ENCODE measurements around the gene CORO7.
"Not testable (repeated sequence)": the region's sequence is repeated elsewhere in the genome, so short reads cannot be mapped to it uniquely, and the experiment has no call there.

CORO7 gene

DNA sequence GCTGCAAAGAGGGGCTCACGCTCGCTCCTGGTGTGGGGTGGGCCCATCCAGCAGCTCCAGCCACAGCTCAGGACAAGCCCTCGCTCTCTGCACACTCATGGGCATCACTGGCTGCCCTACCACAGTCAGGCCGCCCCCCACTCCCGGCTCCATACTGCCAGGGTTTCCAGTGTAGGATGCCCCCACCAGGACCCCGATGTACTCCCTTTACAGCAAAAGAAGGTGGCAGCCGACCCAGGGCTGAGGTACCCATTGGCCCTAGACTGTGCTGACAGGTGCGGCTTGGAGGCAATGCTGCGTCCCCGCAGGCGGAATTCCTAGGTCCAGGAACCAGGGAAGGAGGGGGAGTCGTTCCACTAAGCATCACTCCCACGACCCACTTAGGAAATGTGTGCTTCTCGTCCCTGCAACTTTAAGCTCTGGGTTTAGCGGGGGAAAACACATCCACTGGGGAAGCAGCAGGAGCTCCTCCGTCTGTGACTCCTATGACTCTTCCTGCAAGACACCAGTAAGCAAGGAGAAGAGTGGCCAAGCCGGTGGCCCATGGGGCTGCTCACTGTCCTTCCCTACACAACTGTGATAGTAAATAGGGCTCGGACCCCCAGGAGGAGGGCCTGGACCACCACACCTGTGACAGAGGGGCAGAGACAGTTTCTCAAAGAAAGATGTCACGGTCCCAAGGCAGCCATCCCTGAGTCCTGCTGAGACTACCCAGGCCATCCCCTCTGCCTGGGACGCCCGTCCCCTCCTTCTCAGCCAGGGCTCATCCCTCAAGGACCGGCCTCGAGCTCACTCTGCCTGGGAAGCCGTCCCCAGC lies 13.1 kb downstream of the CORO7 start:
- no peak for DNase-seq (ENCODE audit: extremely low read depth in 1 of 2, low read depth in 1 of 2)

DNA sequence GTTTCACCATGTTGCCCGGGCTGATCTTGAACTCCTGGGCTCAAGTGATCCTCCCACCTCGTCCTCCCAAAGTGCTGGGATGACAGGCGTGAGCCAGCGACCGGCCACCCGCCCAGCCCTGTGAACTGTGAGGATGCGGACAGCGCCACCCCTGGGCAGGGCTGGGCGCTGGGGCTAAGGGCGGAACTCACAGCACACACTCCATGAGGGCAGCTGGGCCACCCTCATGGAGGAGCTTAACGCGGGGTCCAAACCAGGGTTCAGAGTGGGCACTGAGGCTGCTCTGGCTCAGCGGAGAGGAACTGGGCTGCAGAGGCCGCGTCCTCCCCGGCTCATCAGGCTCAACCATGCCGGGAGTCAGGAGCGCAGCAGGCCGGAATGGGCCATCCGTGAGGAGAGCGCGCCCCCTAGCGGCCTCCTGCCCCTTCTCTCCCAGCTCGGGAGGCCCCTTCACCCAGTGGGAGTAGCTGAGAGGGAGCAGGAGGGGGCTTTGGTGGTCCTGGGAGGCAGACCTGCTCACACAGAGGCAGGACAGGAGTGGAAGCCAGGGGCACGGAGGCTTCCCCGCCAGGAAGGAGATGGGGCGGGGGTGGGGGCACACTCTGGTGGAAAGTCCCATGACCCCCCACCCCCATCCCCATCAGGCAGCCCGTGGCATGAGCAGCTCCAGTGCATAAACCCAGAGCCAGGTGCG lies 13.8 kb downstream of the CORO7 start:
- peak; percentile 24 to 54 for DNase-seq (ENCODE audit: extremely low read depth in 1 of 2, low read depth in 1 of 2)

DNA sequence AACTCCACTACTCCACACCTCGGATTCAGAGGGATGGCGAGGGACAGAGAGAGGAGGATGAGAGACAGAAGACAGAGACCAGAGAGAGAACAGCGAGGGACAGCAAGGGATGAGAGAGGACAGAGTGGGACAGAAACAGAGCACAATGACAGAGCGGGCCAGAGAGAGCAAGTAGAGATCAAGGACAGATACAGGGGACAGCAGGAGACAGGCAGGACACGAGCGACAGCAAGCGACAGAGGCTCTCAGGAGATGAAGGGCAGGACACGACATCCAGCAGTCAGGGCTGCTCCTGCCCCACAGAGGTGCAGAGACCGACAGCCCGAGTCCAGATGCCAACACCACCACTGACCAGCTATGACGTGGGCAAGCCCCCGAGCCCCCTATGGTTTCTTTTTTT lies 14.9 kb downstream of the CORO7 start:
- DNase-seq (ENCODE audit: extremely low read depth in 1 of 2, low read depth in 1 of 2) = no peak

DNA sequence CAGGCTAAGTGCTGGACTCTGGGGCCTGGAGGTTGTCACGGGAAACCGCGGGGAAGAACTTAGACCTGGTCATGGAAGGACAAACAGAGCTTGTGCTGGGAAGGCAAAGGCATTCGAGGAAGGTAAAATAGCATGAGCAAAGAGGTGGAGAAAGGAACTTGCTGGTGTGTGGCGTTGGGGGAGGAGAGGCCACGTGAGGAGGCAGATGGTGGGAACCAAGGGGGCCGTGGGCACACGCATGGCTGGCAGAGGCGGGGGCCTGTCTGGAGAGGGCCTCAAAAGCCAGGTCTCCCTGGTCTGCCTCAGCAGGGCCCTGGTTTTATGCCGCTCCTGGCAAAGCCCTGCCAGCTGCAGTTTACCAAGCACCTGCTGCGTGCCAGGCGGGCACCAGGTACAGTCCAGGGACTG lies 15.3 kb downstream of the CORO7 start:
- DNase-seq (ENCODE audit: extremely low read depth in 1 of 2, low read depth in 1 of 2) = no peak

DNA sequence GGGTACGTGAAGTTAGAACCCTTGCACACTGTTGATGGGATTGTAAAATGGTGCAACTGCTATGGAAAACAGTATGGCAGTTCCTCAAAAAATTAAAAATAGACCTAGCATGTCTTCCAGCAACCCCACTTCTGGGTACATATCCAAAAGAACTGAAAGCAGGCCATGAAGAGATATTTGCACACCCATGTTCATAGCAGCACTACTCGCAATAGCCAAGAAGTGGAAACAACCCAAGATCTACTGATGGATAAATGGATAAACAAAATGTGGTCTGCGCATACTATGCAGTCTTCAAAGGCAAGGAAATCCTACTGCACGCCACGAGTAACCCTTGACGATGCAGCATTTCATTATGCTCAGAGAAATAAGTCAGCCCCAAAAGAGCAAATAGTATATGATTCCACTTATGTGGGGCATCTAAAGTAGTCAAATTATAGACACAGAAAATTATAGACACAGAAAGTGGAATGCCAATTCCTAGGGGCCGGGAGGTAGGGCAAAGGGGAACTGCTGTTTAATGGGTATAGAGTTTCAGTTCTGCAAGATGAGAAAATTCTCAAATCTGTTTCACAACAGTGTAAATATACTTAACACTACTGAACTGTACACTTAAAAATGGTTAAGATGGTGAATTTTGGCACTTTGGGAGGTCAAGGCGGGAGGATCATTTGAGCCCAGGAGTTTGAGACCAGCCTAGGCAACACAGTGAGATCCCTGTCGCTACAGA lies 17.2 kb downstream of the CORO7 start:
- no peak for DNase-seq (ENCODE audit: extremely low read depth in 1 of 2, low read depth in 1 of 2)

DNA sequence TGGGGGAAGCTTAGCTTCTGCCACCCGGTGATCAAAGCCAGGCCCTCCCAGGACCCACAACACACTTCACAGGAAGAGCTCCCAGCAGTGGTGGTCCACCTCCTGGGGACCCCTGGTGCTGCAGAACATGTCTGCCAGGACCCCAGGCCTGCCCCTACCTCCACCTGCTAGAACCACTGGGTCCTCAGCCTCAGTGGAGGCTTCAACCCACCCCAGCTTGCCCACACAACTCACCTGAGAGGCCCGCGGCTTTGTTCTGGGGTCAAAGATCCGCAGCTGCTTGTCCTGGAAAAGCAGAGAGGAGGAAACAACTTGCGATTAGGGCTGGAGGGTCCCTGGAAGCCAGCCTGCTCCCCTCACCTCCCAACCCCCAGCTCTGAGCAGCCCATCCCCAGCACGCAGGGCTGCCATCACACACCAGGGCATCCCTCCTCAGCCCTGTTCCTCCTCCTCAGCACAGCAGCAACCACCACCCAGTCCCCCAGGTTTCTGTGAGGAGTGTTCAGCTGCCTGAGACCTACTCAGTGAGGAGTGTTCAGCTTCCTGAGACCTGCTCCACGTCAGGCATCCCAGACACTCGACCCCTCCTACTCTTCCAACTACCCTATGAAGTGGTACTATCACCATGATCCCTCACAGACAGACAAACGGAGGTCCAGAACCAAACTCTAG lies 21.2 kb downstream of the CORO7 start:
- DNase-seq (ENCODE audit: extremely low read depth in 1 of 2, low read depth in 1 of 2) = no peak

DNA sequence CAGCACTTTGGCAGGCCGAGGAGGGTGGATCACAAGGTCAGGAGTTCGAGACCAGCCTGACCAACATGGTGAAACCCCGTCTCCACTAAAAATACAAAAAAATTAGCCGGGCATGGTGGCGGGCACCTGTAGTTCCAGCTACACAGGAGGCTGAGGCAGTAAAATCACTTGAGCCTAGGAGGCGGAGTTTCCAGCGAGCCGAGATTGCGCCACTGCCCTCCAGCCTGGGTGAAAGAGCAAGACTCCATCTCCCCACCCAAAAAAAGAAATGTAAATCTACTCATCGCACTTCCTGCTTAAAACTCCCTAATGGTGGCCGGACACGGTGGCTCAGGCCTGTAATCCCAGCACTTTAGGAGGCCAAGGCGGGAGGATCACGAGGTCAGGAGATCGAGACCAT lies 22.5 kb downstream of the CORO7 start:
- DNase-seq (ENCODE audit: extremely low read depth in 1 of 2, low read depth in 1 of 2) = not testable (repeated sequence)

DNA sequence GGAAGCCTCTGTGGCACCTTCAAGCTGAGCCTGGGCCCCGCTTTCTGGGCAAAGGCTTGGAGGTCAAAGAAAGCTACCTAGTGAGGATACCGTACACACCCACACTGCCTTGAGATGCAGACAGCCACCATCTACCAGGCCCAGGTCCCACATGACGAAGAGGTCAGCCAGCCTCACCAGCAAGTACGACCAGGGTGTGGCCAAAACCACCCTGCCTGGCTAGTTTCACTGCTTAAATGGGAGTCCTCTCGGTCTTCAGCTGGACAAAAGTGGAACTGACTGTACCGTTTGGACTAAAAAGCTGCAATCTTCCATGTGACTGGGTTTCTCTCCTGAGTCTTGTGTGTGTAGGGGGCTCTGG lies 23.2 kb downstream of the CORO7 start:
- no peak for DNase-seq (ENCODE audit: extremely low read depth in 1 of 2, low read depth in 1 of 2)

DNA sequence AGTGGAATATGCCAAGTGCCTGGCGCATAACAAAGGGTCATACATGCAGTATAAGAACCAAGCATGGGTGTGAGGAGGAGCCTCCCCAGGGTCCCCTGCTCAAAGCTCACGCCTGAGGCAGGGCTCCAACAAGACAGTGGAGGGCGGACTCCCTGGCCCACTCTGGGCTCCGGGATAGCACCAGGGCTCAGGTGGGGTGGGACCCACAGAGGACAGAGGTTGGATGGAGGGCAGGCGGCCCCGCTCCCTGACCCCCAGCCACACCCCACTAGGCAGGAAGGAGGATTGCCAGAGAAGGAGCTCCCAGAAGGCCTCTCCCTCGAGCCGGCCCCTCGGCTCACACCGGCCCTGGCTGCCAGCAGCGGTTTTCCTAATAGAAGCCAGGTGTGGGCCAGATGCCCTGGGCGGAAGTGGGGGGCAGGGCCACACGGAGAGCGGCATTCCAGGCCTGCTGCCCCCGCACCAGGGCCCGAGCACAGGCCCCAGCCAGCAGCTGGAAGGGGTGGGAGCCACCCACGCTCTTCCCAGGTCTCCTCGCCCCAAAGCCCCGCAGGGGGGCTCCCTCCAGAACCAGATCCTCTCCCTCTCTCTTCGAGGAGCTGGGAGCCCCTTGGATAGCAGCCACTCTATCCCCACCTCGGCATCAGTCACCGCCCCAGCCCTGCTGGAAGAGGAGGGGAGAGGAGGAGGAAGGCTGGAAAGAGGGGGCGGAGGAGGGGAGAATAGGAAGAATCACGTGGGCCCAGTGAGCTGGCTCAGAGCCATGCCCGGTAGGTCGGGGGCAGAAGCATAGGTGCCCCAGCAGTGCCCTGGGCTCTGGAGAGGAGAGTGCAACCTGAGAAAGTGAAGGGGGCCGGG lies 23.8 kb downstream of the CORO7 start:
- DNase-seq (ENCODE audit: extremely low read depth in 1 of 2, low read depth in 1 of 2) = no peak

DNA sequence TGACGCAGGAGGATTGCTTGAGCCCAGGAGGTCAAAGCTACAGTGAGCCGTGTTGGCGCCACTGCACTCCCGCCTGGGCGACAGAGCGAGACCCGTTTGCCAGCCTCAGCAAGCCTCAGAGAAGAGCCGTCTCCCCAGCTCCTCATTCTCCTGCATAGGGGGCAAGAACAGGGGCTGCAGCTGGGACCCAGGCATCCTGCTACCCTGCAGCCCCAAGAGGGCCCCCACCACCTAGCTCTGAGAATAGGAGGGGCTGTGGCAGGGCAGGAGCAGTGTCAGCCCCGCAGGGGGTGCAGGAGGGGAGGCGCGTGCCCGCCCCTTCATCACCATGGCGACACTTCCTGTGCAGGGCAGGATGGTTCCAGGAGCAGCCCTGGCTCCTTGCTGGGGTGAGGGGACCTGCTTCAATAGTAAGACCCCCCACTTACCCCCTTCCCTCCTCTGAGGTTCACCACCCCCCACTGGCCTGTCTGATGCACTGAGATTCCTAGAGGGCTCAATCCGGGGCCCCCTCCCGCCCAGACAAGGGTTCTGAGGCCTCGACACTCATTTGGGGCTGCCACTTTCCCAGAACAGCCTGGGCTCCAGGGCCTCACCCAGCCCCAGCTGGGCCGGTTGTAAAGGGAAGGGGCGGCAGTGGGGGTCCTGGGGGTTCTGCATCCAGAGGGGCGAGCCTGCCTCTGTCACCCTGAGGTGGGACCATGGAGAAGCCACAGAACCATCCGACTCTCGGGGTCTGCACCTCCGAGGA lies 24.6 kb downstream of the CORO7 start:
- DNase-seq (ENCODE audit: extremely low read depth in 1 of 2, low read depth in 1 of 2) = no peak

DNA sequence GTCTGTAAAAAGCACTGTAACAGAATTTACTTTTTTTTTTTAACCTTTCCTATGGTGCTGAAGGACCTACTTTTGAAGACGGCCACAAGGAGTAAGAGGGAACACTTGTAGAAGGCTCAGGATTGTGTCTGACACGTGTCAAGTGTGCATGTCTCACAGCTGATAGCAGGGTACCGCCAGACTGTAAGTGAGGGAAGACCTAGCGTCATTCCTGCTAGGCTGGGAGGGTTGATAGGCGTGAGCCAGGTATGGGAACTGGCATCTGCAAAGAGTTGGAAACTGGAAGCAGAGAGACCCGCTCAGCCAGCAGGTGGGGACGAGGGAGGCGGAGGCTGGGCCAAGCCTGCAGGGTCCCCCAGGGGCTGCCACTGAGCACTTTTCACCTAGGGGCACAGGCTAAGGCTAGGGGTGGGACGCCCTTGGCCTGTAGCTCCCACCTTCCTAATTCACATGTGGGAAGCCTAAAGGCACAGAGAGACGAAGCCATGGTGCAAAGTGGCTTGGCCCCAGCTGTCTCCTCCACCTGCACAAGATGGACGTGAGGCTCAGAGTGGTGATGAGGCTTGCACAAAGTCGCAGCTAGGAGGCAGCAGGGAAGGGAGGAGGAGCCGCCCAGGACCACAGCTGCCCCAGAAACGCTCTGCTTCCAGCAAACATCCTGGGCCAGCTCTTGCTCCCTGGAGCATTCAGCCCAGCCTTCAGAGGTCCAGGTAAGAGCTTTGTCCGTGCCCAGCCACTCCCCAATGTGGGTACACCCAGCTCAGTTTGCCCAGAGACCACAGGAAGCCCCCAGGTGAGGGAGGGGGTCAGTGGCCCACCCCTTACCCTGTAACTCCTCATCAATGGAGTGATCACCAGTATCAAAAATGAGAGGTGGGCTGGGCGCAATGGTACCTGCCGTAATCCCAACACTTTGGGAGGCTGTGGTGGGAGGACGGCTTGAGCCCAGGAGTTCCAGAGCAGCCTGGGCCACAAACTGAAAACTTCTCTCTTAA lies 25.8 kb downstream of the CORO7 start:
- DNase-seq (ENCODE audit: extremely low read depth in 1 of 2, low read depth in 1 of 2) = no peak

DNA sequence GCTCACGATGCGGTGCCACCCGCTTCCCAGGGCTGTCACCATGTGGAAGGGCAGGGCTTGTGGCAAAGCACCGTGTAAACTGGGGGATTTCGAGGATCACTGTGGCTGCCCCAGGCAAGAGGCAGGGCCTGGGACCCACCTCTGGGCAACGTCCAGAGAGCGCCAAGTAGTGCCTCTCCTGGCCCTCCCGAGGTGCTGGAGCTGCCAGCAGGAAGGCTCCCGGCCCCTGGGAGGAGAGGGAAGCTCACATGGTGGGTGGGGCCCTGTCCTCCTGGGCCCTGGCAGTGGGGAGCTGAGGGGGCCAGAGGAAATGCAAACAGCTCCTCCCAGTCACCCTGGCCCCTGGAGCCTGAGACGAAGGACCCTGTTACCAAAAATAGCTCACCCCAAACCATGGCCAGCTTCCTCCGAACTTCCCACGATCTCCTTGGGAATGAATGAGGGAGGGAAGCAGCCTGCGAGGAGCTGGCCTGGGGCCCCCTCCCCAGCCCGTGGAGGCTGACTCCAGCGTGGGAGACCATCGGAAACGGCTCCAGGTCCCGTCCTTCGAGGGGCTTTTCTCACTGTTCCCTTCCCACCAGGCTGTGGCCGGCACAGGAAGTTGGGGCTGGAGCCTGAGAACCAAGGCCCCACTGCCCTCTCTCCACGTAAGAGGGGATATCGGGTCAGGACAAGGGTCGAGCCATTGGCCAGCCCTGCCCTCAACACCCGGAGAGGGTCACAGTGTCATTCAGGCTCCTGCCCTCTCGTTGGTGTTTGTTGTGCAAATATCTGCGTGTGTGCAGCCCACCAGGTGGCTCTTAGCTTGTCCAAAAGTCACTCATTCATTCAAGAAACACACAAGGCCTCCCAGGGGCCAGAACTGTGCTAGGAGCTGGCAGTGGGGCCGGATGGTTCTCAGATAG lies 27.1 kb downstream of the CORO7 start:
- DNase-seq (ENCODE audit: extremely low read depth in 1 of 2, low read depth in 1 of 2) = no peak

DNA sequence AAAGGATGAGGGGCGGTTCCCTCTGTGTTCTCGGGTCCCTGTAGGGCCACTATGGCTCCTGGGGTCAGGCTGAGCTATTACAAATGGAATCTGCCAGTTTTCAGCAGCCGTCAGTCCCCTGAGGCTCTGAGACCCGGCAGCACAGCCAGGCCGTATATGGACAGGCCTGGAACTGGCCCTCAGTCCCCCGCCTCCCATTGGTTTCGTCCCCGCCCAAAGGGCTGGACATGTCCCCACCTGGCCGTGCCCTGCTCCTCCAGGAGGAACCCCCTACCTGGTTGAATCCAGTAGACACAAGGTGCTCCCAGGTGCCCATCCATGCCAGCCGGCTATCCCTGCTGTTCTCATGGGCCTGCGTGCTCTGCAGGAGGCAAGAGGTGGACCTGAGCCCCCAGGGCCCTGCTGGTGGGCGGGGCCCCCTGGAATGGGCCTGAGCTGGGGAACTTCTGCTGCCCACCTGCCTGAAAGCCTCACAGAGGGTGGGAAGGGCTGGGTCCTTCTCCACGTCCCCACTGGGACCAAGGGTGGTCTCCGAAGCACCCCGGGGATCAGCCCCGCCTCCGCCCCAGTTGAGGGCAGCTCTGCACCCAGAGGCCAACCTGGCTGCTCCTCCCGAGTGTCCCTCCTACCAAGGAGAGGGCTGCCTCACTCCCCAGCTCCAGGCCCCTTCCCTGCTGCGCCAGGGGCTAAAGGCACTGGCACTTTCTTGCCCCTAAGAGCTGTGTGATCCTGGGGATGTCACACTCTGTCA lies 27.9 kb downstream of the CORO7 start:
- no peak for DNase-seq (ENCODE audit: extremely low read depth in 1 of 2, low read depth in 1 of 2)

DNA sequence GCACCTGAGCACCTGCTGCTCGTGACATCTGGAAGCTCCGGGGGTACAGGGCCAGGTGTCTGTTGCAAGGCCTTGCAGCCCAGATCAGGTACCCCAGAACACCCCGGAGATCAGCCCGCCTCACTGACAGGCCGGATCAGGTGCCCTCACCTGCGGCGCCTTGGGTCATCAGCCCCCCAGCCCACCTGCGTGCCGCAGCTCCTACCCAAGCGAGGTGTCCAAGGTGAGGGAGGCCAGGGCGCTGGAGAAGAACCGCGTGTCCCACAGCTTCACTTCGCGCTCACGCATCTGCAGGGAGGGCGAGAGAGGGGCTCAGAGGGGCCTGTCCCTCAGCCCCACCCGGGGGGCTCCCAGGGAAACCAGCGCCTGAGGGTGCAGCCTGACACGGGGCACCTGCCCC lies 28.6 kb downstream of the CORO7 start:
- no peak for DNase-seq (ENCODE audit: extremely low read depth in 1 of 2, low read depth in 1 of 2)

DNA sequence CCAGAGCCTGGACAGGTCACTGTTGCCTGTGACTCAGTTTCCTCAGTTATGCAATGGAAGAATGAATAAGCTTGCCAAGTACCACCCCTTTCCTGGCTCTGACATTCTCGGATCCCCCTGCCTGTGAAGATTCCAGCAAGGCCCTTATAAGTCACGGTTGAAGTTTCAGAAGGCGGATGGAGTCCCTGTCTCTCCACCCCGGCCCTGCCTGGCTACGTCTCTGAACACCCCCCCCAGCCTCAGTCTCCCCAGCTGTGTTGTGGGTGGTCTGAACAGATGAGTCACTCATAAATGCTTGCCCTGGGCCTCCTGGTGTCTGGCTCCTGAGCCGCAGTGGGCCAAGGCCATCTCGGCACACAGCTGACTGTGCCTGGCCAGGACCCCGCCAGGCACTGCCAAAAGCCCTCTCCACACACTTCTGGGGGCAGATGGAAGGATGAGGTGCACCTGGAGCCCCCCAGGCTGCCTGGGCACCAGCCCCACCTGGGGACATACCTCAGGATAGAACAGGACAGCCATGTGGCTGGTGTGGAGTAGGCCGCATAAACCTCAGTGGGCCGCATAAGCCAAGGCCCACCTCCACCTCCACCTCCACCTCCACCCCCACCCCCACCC lies 29.3 kb downstream of the CORO7 start:
- DNase-seq (ENCODE audit: extremely low read depth in 1 of 2, low read depth in 1 of 2) = no peak

DNA sequence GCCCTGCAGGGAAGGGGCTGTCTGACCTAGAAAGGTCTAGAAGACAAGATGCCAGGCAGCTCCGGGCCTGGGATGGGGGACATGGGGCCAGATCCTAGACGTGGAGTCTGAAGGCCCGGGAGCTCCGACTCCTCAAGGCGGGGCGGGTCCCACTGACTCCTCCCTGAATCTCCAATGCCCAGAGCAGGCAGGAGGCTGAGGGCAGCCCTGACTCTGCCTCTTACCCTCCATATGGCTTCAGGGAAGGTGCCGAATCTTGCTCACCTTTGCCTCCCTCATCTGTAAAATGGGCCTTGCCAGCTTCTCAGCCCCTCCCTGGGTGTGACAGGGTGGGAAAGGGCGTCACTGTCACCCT lies 30.0 kb downstream of the CORO7 start:
- no peak for DNase-seq (ENCODE audit: extremely low read depth in 1 of 2, low read depth in 1 of 2)
